HG02588 (cell line): Measurements from ENCODE around the gene TH.

Source experiments
- ATAC-seq: cut with Tn5 transposase; IDR thresholded peaks from one replicate; pipeline ENCODE4 v1.9.1; 2021; ENCODE audit warnings: mild to moderate bottlenecking, moderate library complexity; ENCODE audit not compliant: unreplicated experiment

TH gene

DNA sequence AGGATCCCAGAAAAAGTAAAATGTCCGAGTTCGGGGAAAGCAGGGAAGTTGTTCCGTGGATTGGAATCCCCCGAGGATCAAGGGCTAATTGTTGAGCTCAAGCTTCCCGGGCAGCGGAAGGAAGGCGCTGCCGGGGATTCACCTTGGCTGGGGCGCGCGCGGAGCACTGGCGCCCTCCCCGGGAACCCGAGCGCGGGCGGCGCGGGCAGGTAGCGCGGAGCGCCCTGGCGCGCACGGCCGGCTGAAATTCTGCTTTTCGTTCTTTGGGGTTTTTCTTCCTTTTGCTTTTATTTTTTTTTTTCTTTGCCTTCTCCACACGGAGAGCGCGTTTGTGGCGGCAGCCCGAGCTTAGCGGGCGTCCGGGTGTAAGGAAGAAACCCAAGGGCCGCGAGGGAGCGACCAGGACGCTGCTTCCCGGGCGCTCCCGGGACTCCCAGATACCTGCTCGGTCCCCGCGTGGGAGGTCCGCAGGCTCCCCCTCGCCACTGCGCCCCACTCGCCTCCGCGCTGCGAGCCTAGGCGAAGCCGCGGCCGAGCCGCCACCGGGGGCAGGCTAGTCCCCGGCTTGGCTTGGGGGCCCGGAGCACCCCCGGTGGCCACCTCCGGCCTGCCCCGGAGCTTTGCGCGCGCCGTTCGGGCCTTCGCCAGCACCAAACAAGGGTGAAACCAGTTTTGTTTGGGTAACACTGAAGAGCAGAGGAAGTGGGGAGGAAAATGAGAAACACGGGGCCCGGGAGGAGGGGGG, 27.6 kb downstream of the TH start:
- no peak for ATAC-seq

GRCh38 chr11:2143477-2143798, 28.2 kb downstream of the TH start:
- ATAC-seq = no peak

GRCh38 chr11:2142762-2143202, 28.8 kb downstream of the TH start:
- ATAC-seq = no peak

- no peak for ATAC-seq
Measured at GRCh38 chr11:2142300-2142759, 29.3 kb downstream of the TH start.

- no peak for ATAC-seq
Measured at GRCh38 chr11:2140411-2141400, 30.9 kb downstream of the TH start.

- no peak for ATAC-seq
Measured at GRCh38 chr11:2139621-2140337, 31.8 kb downstream of the TH start.

GRCh38 chr11:2139123-2139521, 32.5 kb downstream of the TH start, which contains the start of gene IGF2:
TSS of gene IGF2 (minus strand) at chr11:2139389. CDS start at chr11:2135523, 3,866 bp downstream.
- ATAC-seq = no peak

DNA sequence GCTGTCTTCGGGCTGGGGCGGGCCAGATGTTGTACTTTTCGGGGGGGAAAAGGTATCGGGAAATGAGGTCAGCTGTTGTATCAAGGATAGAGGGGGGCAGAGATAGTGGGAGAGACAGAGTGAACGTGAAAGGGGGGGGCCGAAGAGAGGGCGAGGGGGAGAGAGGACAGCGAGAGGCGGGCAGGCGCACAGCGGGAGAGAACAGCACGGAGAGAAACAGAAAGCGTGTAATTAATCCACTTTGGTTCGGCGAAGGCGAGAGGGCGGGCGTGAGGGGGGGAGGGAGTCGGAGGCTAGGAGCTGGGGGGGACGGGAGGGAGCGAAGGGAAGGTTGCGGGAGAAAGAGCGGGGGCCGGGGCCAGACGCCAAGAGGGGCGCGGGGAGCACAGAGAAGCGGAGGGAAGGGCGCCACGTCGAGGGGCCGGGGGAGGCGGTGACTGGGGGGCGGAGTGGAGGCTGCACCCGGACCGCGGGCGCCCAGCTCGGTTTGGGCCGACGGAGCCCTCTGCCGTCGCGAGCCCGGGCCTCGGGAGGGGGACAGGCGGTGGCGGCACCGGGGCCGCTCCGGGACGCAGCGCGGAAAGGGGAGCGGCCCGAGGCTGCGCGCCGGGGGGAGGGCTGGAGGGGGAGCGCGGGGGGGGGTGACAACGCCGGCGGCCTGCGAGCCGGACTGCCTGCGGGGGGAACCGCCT, 33.0 kb downstream of the TH start:
- ATAC-seq = no peak

DNA sequence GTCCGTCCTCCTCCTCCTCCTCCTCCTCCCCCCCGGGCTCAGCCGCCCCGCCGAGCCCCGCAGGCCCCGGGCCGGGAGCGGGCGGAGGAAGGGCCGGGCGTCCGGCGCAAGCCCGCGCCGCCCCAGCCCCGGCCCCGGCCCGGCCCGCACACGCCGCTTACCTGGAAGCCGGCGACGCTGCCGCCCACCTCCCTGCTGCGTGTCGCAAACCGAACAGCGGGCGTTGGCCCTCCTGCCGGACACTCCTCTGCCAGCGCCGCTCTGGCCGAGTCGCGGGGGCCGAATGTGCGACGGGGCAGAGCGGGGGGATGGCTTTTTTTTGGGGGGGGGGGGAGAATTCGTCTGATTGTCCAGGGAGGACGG, 33.6 kb downstream of the TH start:
- ATAC-seq = no peak

DNA sequence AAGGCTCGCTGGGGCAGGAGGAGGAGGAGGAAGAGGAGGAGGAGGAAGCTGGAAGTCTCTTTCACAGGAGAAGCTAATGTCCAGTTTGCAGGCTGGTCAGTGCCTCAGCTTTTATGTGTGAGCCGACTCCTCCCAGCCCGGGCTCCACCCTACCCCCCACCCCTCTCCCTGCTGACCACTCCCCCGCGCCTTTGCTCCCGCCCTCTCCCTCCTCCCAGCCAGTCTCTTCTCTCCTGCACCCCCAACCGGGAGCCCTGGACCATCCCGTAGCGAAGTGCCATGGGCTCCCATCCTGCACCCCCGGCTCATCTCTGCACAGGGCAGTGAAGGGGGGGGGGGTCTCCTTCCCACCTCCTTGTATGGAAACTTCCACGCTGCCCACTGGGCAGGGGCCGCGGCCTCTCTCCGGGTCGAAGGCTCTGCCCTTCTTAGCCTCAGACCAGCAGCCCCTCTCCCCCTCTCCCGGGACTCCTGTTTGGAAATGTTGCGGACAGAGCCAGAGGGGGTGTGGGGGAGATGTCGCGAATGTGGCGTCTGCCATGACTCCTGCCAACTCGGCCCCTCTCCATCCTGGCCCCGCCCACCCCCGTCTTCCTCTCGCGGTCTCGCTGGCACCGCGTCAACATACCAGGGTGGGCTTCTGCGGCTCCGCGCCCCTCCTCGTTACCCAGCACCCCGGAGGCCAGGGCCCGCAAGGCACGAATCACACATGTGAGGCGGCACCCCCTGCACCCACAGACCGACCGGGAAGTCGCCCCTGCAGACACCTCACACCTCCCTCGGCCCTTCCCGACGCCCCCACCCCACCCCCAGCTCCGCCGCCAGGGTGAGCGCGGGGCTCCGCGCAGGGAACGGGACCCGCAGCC, 34.2 kb downstream of the TH start:
- ATAC-seq = no peak

DNA sequence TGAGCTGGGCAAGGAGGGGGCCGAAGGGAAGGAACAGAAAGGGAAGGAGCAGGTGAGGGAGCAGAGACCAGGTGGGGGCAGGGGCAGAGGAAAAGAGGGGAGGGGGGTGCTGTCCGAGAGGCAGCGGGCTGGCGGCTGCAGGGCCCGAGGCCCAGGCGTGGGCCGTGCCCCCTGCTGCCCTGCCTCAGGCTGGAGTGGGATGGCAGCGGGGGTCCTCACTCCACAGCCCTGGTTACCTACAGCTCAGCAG, 34.7 kb downstream of the TH start:
- ATAC-seq = no peak

GRCh38 chr11:2136209-2136951, 35.2 kb downstream of the TH start:
- no peak for ATAC-seq

DNA sequence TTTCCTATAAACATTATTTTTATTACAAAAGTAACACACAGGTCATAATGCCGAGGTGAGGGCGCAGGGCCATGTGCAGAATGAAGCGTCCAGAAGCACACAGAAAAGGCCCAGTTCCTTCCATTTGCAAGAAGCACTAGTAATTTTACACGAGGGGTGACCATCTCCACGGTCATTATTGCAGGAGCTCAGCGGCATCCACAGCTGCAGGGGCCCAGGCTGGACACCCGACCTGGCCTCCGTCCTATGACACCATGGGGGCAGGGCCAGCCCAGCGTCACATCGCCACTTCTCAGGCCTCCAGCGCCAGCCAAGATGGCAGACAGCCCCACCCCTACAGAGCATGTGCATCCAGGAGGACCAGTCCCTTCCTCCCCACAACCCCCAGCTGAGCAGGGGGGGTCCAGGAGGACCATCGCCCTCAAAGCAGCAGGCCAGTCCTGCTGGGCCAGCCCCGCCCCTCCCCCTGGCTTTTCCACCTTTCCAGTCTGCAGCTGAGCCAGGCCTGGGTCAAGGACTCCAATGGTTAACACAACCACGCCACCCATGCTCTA, 35.9 kb downstream of the TH start:
- ATAC-seq = no peak

- ATAC-seq = no peak
Measured at GRCh38 chr11:2135018-2135569, 36.5 kb downstream of the TH start.

- ATAC-seq = no peak
Measured at GRCh38 chr11:2134022-2135010, 37.3 kb downstream of the TH start.

DNA sequence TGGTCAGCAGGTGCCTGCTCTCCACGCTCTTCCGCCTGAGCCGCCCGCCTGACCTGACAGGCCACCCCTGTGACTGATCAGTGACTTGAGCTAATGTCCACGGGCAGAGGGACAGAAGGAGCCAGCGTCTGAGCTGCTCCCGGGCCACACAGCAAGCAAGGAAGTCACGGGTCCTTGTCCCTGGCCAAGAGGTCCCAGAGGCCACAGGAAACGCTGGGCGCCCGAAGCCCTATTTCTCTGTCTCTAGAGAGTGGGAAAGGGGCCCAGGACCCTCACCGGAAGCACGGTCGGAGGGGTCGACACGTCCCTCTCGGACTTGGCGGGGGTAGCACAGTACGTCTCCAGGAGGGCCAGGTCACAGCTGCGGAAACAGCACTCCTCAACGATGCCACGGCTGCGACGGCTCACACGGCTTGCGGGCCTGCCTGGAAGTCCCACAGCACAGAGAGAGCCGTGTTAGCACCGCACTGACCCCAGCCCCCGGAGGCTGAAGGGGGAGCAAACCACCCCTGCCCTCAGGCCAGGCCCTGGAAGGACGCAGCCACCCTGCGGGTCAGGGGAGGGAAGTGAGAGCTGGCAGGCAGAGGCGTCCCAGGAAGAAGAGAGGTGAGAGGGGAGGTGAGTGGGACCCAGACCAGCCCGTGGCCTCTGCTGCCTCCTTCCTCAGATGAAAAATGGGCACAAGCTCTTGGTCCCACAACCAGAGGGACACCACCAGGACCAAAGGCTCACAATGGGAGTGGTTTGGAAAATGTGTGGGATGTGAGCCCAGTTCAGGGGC, 38.2 kb downstream of the TH start:
- ATAC-seq = no peak

GRCh38 chr11:2132874-2133240, 38.8 kb downstream of the TH start:
- ATAC-seq = no peak
